Medulla oblongata (tissue), 1 donor: ENCODE measurements around the gene CCL23.

Experiments used
- DNase-seq: peaks from one replicate; pipeline ENCODE4 v3.0.0-alpha.2; 2015; ENCODE audit errors: extremely low spot score

CCL23 gene

GRCh38 chr17:35969558-35970380 is 48.0 kb downstream of the CCL23 start:
- peak; percentile 92 for DNase-seq

- no peak for DNase-seq
Measured at GRCh38 chr17:35968520-35969054, 49.2 kb downstream of the CCL23 start.

GRCh38 chr17:35965272-35965671 is 52.5 kb downstream of the CCL23 start:
- DNase-seq, result no peak

GRCh38 chr17:35963663-35964062 is 54.1 kb downstream of the CCL23 start:
- no peak for DNase-seq
